H1 (cell line): Measurements from ENCODE around the gene TTC4. TPM values are rescaled to one million over a fixed set of nuclear protein-coding genes. Genes with fewer than 3 reads are reported as not detected.

Experiments used
- CTCF ChIA-PET: fragments of 300-600 bp; sonication (Branson Sonifier 250); formaldehyde crosslinking; loops from one replicate; lab custom pipeline; 2021; ENCODE audit not compliant: partially characterized antibody; lab: Charles Lee
- POLR2A ChIA-PET: fragments of 300-600 bp; sonication (Branson Sonifier 250); formaldehyde crosslinking; loops from one replicate; lab custom pipeline; 2021; ENCODE audit warnings: inconsistent platforms; ENCODE audit not compliant: partially characterized antibody; lab: Charles Lee
- DNase-seq, 2 experiments: peaks; one replicate each; pipeline versions ENCODE4 v3.0.0 to v3.0.0-alpha.2; 2010 to 2022; ENCODE audit warnings: low spot score in 2 of 2, low read depth in 1 of 2, mixed read lengths in 1 of 2
- FAIRE-seq: peaks from 2 replicates; lab custom pipeline; 2011; peaks lifted over from hg19 to GRCh38; lab: Jason Lieb, UNC
- H2AFZ ChIP-seq: 2 replicates; pipeline ENCODE4 v1.8.1; 2012; ENCODE audit warnings: low read length, inconsistent platforms
- H2AK5ac ChIP-seq: 2 replicates; pipeline ENCODE4 v1.6.1; 2013; ENCODE audit warnings: low read depth, low read length
- H2BK120ac ChIP-seq: replicated peaks from 2 replicates; pipeline ENCODE3; 2013; ENCODE audit warnings: low read depth, low read length, inconsistent platforms
- H2BK12ac ChIP-seq: 2 replicates; pipeline ENCODE4 v1.6.1; 2013; ENCODE audit warnings: low read depth, low read length
- H2BK15ac ChIP-seq: 2 replicates; pipeline ENCODE4 v1.6.1; 2013; ENCODE audit warnings: low read length
- H2BK20ac ChIP-seq: 2 replicates; pipeline ENCODE4 v1.6.1; 2013; ENCODE audit warnings: low read length
- H2BK5ac ChIP-seq: 2 replicates; pipeline ENCODE4 v1.6.1; 2013; ENCODE audit warnings: low read depth, low read length
- H3K14ac ChIP-seq: 2 replicates; pipeline ENCODE4 v1.6.1; 2013; ENCODE audit warnings: inconsistent platforms; ENCODE audit not compliant: insufficient read length
- H3K18ac ChIP-seq: 2 replicates; pipeline ENCODE4 v1.6.1; 2013; ENCODE audit warnings: low read length; ENCODE audit errors: extremely low read depth
- H3K23ac ChIP-seq: 2 replicates; pipeline ENCODE4 v1.6.1; 2013; ENCODE audit warnings: inconsistent platforms; ENCODE audit not compliant: insufficient read length
- H3K23me2 ChIP-seq: 2 replicates; pipeline ENCODE4 v1.6.1; 2013; ENCODE audit warnings: low read depth, low read length
- H3K27ac ChIP-seq: 2 replicates; pipeline ENCODE4 v1.6.1; 2011; ENCODE audit warnings: low read depth, low read length, inconsistent platforms
- H3K27me3 ChIP-seq, 4 experiments: replicated peaks in 1 of 4; 1 replicate in 1 of 4; 2 replicates in 3 of 4; pipeline versions ENCODE4 v1.6.1 to v1.8.1; 2011 to 2013; ENCODE audit warnings: low read length in 3 of 4, mild to moderate bottlenecking in 3 of 4, inconsistent platforms in 2 of 4, mixed read lengths in 2 of 4, moderate library complexity in 1 of 4; ENCODE audit not compliant: control insufficient read depth in 3 of 4, insufficient read depth in 3 of 4; ENCODE audit errors: extremely low read depth in 1 of 4
- H3K36me3 ChIP-seq, 4 experiments: 2 replicates each; pipeline versions ENCODE4 v1.6.1 to v1.8.1; 2011 to 2013; ENCODE audit warnings: mild to moderate bottlenecking in 4 of 4, low read length in 3 of 4, moderate library complexity in 2 of 4, control low read depth in 1 of 4, inconsistent platforms in 1 of 4; ENCODE audit not compliant: insufficient read depth in 4 of 4, control insufficient read depth in 2 of 4
- H3K4ac ChIP-seq: replicated peaks from 2 replicates; pipeline ENCODE3; 2013; ENCODE audit warnings: low read length, low read depth, mixed read lengths, inconsistent platforms; ENCODE audit not compliant: insufficient read length
- H3K4me1 ChIP-seq, 4 experiments: replicated peaks in 1 of 4; 1 replicate in 1 of 4; 2 replicates in 3 of 4; pipeline versions ENCODE4 v1.6.1 to v1.8.1; 2011 to 2013; ENCODE audit warnings: low read length in 3 of 4, inconsistent platforms in 2 of 4, mixed read lengths in 1 of 4; ENCODE audit not compliant: insufficient read depth in 4 of 4, control insufficient read depth in 3 of 4
- H3K4me2 ChIP-seq, 2 experiments: 2 replicates each; pipeline versions ENCODE4 v1.6.1 to v1.8.1; 2011 to 2013; ENCODE audit warnings: low read depth in 2 of 2, low read length in 2 of 2, control low read depth in 1 of 2, inconsistent platforms in 1 of 2, mild to moderate bottlenecking in 1 of 2; ENCODE audit not compliant: insufficient read depth in 1 of 2
- H3K4me3 ChIP-seq, 4 experiments: fragments of 200-600, 300-600 bp in 1 of 4; sonication (generic), shearing (Covaris generic), sonication (Bioruptor Twin) in 1 of 4; 2 replicates each; pipeline versions ENCODE4 v1.5.1 to v1.8.1; 2011 to 2016; ENCODE audit warnings: low read length in 4 of 4, low read depth in 3 of 4, control low read depth in 2 of 4, inconsistent platforms in 2 of 4, mild to moderate bottlenecking in 2 of 4, mixed read lengths in 1 of 4, moderate library complexity in 1 of 4; ENCODE audit not compliant: insufficient read depth in 2 of 4; ENCODE audit errors: extremely low read depth in 1 of 4
- H3K56ac ChIP-seq: replicated peaks from 2 replicates; pipeline ENCODE3; 2013; ENCODE audit warnings: low read depth, mild to moderate bottlenecking, mixed read lengths, low read length, inconsistent platforms; ENCODE audit not compliant: insufficient read length
- H3K79me1 ChIP-seq: 2 replicates; pipeline ENCODE4 v1.6.1; 2013; ENCODE audit warnings: low read depth, low read length, control low read depth
- H3K79me2 ChIP-seq, 2 experiments: 2 replicates each; pipeline versions ENCODE4 v1.6.1 to v1.8.1; 2012 to 2013; ENCODE audit warnings: low read length in 2 of 2, mild to moderate bottlenecking in 2 of 2, inconsistent platforms in 1 of 2; ENCODE audit not compliant: insufficient read depth in 2 of 2, control insufficient read depth in 1 of 2
- H3K9ac ChIP-seq, 4 experiments: replicated peaks in 1 of 4; 1 replicate in 1 of 4; 2 replicates in 3 of 4; pipeline versions ENCODE4 v1.6.1 to v1.8.1; 2011 to 2013; ENCODE audit warnings: low read depth in 3 of 4, low read length in 3 of 4, control low read depth in 2 of 4, mild to moderate bottlenecking in 2 of 4, moderate library complexity in 2 of 4, inconsistent platforms in 1 of 4; ENCODE audit errors: extremely low read depth in 1 of 4
- H3K9me3 ChIP-seq, 2 experiments: 2 replicates each; pipeline versions ENCODE4 v1.6.1 to v1.8.1; 2012 to 2013; ENCODE audit warnings: mild to moderate bottlenecking in 2 of 2, moderate library complexity in 2 of 2, control low read depth in 1 of 2, inconsistent platforms in 1 of 2, low read depth in 1 of 2, low read length in 1 of 2, mixed read lengths in 1 of 2; ENCODE audit not compliant: insufficient read depth in 2 of 2
- H4K20me1 ChIP-seq, 2 experiments: replicated peaks in 1 of 2; 2 replicates each; pipeline versions ENCODE3 to v1.8.1; 2011 to 2013; ENCODE audit warnings: inconsistent platforms in 2 of 2, low read length in 2 of 2, mild to moderate bottlenecking in 1 of 2; ENCODE audit not compliant: insufficient read depth in 2 of 2, control insufficient read depth in 1 of 2
- H4K5ac ChIP-seq: 2 replicates; pipeline ENCODE4 v1.6.1; 2013; ENCODE audit warnings: low read length, low read depth, mixed read lengths, inconsistent platforms; ENCODE audit not compliant: insufficient read length
- H4K8ac ChIP-seq: 2 replicates; pipeline ENCODE4 v1.8.0; 2013; ENCODE audit warnings: mild to moderate bottlenecking, moderate library complexity, low read length, inconsistent platforms; ENCODE audit not compliant: insufficient read depth; ENCODE audit errors: extremely low read depth
- H4K91ac ChIP-seq: replicated peaks from 2 replicates; pipeline ENCODE3; 2013; ENCODE audit warnings: low read length, mixed read lengths, inconsistent platforms; ENCODE audit not compliant: insufficient read length
- CBX8 ChIP-seq: fragments of 300-800, 300-1000 bp; sonication (generic); IDR thresholded peaks from 2 replicates; pipeline ENCODE4 v1.7.1; 2016; ENCODE audit warnings: low read depth, low read length, borderline replicate concordance
- CTCF ChIP-seq, 3 experiments: IDR thresholded peaks; 1 replicate in 2 of 3; 2 replicates in 1 of 3; pipeline versions ENCODE4 v1.5.1 to v1.6.1; 2011; ENCODE audit warnings: low read length in 3 of 3, mild to moderate bottlenecking in 3 of 3, inconsistent platforms in 2 of 3, low read depth in 1 of 3, moderate library complexity in 1 of 3; ENCODE audit not compliant: insufficient read depth in 1 of 3; ENCODE audit errors: control extremely low read depth in 1 of 3
- EZH2 ChIP-seq: fragments of 200-600 bp; sonication (generic); IDR thresholded peaks from 2 replicates; pipeline ENCODE4 v1.7.1; 2012; ENCODE audit warnings: low read depth, mild to moderate bottlenecking, moderate library complexity, low read length, inconsistent platforms; ENCODE audit not compliant: severe bottlenecking
- FOSL1 ChIP-seq: IDR thresholded peaks from 2 replicates; pipeline ENCODE4 v1.6.1; 2011; ENCODE audit warnings: mild to moderate bottlenecking, low read depth, low read length, moderate library complexity; ENCODE audit not compliant: insufficient read depth
- RBBP5 ChIP-seq: IDR thresholded peaks from 2 replicates; pipeline ENCODE4 v1.7.1; 2012; ENCODE audit warnings: low read depth, mild to moderate bottlenecking, inconsistent platforms, low read length, moderate library complexity, borderline replicate concordance
- RNF2 ChIP-seq: fragments of 200-900, 300-1000 bp; sonication (generic); IDR thresholded peaks from 2 replicates; pipeline ENCODE4 v1.7.1; 2016; ENCODE audit warnings: borderline replicate concordance, low read depth, mild to moderate bottlenecking, antibody characterized with exemption, low read length; ENCODE audit not compliant: poor library complexity, severe bottlenecking; ENCODE audit errors: missing control alignments
- SIN3A ChIP-seq, 2 experiments: IDR thresholded peaks in 1 of 2; conservative IDR thresholded peaks in 1 of 2; 2 replicates each; pipeline ENCODE4 v1.6.1; 2011 to 2012; ENCODE audit warnings: low read length in 2 of 2, improper control_type of control experiment in 1 of 2, low read depth in 1 of 2, mild to moderate bottlenecking in 1 of 2
- SIX5 ChIP-seq: IDR thresholded peaks from 2 replicates; pipeline ENCODE4 v1.6.1; 2011; ENCODE audit warnings: mild to moderate bottlenecking, low read depth, low read length
- SRF ChIP-seq: IDR thresholded peaks from 2 replicates; pipeline ENCODE4 v1.6.1; 2011; ENCODE audit warnings: mild to moderate bottlenecking, low read depth, low read length, moderate library complexity
- ZNF274 ChIP-seq: IDR thresholded peaks from 2 replicates; pipeline ENCODE4 v1.7.0; 2012; ENCODE audit warnings: low read length, borderline replicate concordance; ENCODE audit errors: extremely low read depth
- WGBS, 2 experiments: shearing (Covaris generic) in 1 of 2; methylation state at CpG; one replicate each; pipeline versions ENCODE4 v1.1.6 to v1.1.7; 2013 to 2015; ENCODE audit warnings: low lambda C conversion rate in 2 of 2, mixed read lengths in 2 of 2, inconsistent platforms in 1 of 2, low coverage in 1 of 2, missing lambda C conversion rate in 1 of 2; ENCODE audit not compliant: insufficient replicate concordance in 2 of 2, insufficient coverage in 1 of 2, insufficient read length in 1 of 2; ENCODE audit errors: extremely low coverage in 1 of 2, missing lambda C conversion rate in 1 of 2; 5-methylcytosine and 5-hydroxymethylcytosine counted together
- polyA plus RNA-seq, 7 experiments: library from polyadenylated mRNA; depleted of rRNA in 3 of 7; stranded (reverse) in 5 of 7; unstranded in 2 of 7; fragments of >200 nt in 5 of 7; fragments of 200-250 nt in 2 of 7; gene quantifications; 1 replicate in 5 of 7; 2 replicates in 1 of 7; 4 replicates in 1 of 7; pipeline versions ENCODE4 v1.2.1 to v1.2.3, GENCODE V29; 2011 to 2013; ENCODE audit warnings: missing spikeins in 2 of 7, mixed read lengths in 2 of 7
- total RNA-seq: library from RNA; stranded (reverse); fragmentation: NEBNext Ultra II Directional; extraction: Animal tissue kit (Norgen Biotek cat#: 25700); gene quantifications from 2 replicates; pipeline ENCODE4 v1.2.1, GENCODE V29; 2021

The TTC4 gene
- total and polyA plus RNA-seq, 2 of the 8 experiments (the other 6 are each of a cell fraction or from before 2014, with no cell fraction given) = 21.0 to 25.1 TPM

GRCh38 chr1:54777011-54777410 is 61.4 kb downstream of the TTC4 start:
- Histone ChIP-seq H4K91ac (no peak overlapping the region), H3K4me3 (no peak overlapping the region), H2BK5ac (no peak overlapping the region), H2BK15ac (no peak overlapping the region), H3K56ac (no peak overlapping the region), H3K4ac (no peak overlapping the region), H3K4me1 (peaks cover 0 to 4% (median 3%) of the 10 kb centered on the region in 4 experiments; a peak in 2 of 7 replicates), H2AFZ (no peak overlapping the region), H4K20me1 (no peaks in the 10 kb centered on the region), H3K27me3 (peaks cover 10 to 20% (median 17%) of the 10 kb centered on the region in 4 experiments; a peak in 6 of 7 replicates), H3K23ac (no peak overlapping the region), H2BK120ac (no peak overlapping the region), H2BK20ac (no peak overlapping the region), H3K23me2 (peaks cover 5% of the 10 kb centered on the region; the same call in 1 of the 2 replicates), H3K27ac (no peak overlapping the region), H3K4me2 (no peak overlapping the region), H3K36me3 (no peaks in the 10 kb centered on the region), H4K8ac (no peak overlapping the region), H3K14ac (no peak overlapping the region), H3K79me1 (peaks cover 2% of the 10 kb centered on the region; the same call in 1 of the 2 replicates), H4K5ac (no peak overlapping the region), H3K18ac (no peak overlapping the region), H3K9me3 (no peaks in the 10 kb centered on the region), H3K79me2 (no peaks in the 10 kb centered on the region), H2BK12ac (no peak overlapping the region), H2AK5ac (no peak overlapping the region), H3K9ac (no peak overlapping the region)
- WGBS, 2 experiments = 80% methylated on average over 4 of the region's 4 CpGs; no CpG with 5 or more reads in 1 of the 2 experiments
- no peak for FAIRE-seq
- no peak for DNase-seq
- ChIA-PET POLR2A (interaction anchor here (0.9 kb wide), 1 partner anchor 18 kb away, joined by 3 read pairs; no protein-coding TSS in a partner anchor), CTCF (interaction anchor here (0.6 to 4.7 kb wide), 7 partner anchors 11 to 245 kb away, joined by 3 to 31 read pairs (median 3); partner anchors contain the start of gene TTC22)
- TF ChIP-seq RNF2 = no peak
- TF ChIP-seq RBBP5 = no peak
- no peak for TF ChIP-seq ZNF274
- TF ChIP-seq FOSL1 = no peak
- TF ChIP-seq SIX5 = no peak
- no peak for TF ChIP-seq CTCF (IDR thresholded peaks at IDR 0.05; ENCODE audit: control extremely low read depth in 1 of 3, insufficient read depth in 1 of 3, low read depth in 1 of 3, low read length in 3 of 3)
- TF ChIP-seq CBX8 = no peak
- TF ChIP-seq SIN3A (conservative IDR thresholded peaks at IDR 0.05 in 1 of 2, IDR thresholded peaks at IDR 0.05 in 1 of 2; ENCODE audit: low read depth in 1 of 2, low read length in 2 of 2) = no peak
- no peak for TF ChIP-seq EZH2
- no peak for TF ChIP-seq SRF
